Nephron (organoid): ENCODE measurements around the gene PIGS.

Experiments
- H3K27ac Mint-ChIP-seq, 3 experiments: 2 replicates each; pipeline ENCODE4 v1.8.0; 2020; ENCODE audit warnings: mixed read lengths in 3 of 3, mild to moderate bottlenecking in 2 of 3, moderate library complexity in 1 of 3
- H3K27me3 Mint-ChIP-seq: 2 replicates; pipeline ENCODE4 v1.8.0; 2021; ENCODE audit warnings: low read depth, mild to moderate bottlenecking, moderate library complexity, mixed read lengths
- H3K36me3 Mint-ChIP-seq: 2 replicates; pipeline ENCODE4 v1.8.0; 2020; ENCODE audit warnings: low read depth, mixed read lengths
- H3K4me1 Mint-ChIP-seq: 2 replicates; pipeline ENCODE4 v1.8.0; 2020; ENCODE audit warnings: mixed read lengths
- H3K4me3 Mint-ChIP-seq, 3 experiments: 2 replicates each; pipeline ENCODE4 v1.8.0; 2020; ENCODE audit warnings: mild to moderate bottlenecking in 3 of 3, mixed read lengths in 3 of 3, moderate library complexity in 2 of 3
- H3K9me3 Mint-ChIP-seq: 2 replicates; pipeline ENCODE4 v1.8.0; 2020; ENCODE audit warnings: mixed read lengths
- TF ChIP-seq, protein P1 (sequence below), 3 experiments: fragments of 200-600 bp; sonication (generic); IDR thresholded peaks; one replicate each; pipeline ENCODE4 v1.5.0; 2021; ENCODE audit warnings: antibody characterized with exemption in 3 of 3; ENCODE audit not compliant: unreplicated experiment in 3 of 3

PIGS gene

DNA sequence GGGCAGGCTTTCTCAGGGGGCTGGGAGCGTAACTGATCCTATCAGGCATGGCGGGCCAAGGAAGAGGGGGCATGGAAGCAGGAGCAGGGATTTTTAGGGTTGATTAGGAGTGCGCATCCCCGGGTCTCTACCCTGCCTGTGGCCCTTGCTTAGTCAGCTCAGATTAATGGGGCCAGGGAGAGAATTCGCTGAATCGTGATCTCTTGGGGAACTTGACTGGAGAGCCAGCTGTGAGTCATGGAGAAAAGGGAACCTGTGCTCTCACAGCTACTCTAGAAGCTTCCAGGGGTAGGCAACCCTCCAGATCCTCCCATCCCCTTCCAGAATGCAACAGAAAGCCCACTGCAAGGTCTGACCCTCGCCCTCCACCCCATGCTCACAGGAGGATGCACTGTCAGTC is 61.5 kb downstream of the PIGS start:
- Mint-ChIP-seq H3K9me3 (no peaks in the 10 kb centered on the region), H3K27ac (no peak overlapping the region), H3K4me3 (no peak overlapping the region), H3K27me3 (peaks cover 40% of the 10 kb centered on the region), H3K4me1 (peaks cover 4% of the 10 kb centered on the region), H3K36me3 (no peaks in the 10 kb centered on the region)
- TF ChIP-seq, protein P1, sequence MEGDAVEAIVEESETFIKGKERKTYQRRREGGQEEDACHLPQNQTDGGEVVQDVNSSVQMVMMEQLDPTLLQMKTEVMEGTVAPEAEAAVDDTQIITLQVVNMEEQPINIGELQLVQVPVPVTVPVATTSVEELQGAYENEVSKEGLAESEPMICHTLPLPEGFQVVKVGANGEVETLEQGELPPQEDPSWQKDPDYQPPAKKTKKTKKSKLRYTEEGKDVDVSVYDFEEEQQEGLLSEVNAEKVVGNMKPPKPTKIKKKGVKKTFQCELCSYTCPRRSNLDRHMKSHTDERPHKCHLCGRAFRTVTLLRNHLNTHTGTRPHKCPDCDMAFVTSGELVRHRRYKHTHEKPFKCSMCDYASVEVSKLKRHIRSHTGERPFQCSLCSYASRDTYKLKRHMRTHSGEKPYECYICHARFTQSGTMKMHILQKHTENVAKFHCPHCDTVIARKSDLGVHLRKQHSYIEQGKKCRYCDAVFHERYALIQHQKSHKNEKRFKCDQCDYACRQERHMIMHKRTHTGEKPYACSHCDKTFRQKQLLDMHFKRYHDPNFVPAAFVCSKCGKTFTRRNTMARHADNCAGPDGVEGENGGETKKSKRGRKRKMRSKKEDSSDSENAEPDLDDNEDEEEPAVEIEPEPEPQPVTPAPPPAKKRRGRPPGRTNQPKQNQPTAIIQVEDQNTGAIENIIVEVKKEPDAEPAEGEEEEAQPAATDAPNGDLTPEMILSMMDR (IDR thresholded peaks at IDR 0.05; ENCODE audit: unreplicated experiment in 3 of 3): no peak

- H3K4me1 Mint-ChIP-seq: peaks cover 4% of the 10 kb centered on the region
- H3K9me3 Mint-ChIP-seq: no peaks in the 10 kb centered on the region
- no peak overlapping the region for H3K4me3 Mint-ChIP-seq
- H3K36me3 Mint-ChIP-seq: no peaks in the 10 kb centered on the region
- TF ChIP-seq, protein P1 (IDR thresholded peaks at IDR 0.05; ENCODE audit: unreplicated experiment in 3 of 3): no peak
- H3K27me3 Mint-ChIP-seq: peaks cover 34% of the 10 kb centered on the region
- H3K27ac Mint-ChIP-seq: no peak overlapping the region
These were observed 63.1 kb downstream of the PIGS start for GRCh38 chr17:28508211-28508724.

GRCh38 chr17:28507567-28508203 is 63.6 kb downstream of the PIGS start:
- Mint-ChIP-seq H3K36me3 (no peaks in the 10 kb centered on the region), H3K9me3 (no peaks in the 10 kb centered on the region), H3K4me3 (no peak overlapping the region), H3K27ac (no peak overlapping the region), H3K27me3 (peaks cover 31% of the 10 kb centered on the region), H3K4me1 (peaks cover 4% of the 10 kb centered on the region)
- TF ChIP-seq, protein P1 (IDR thresholded peaks at IDR 0.05; ENCODE audit: unreplicated experiment in 3 of 3): no peak

DNA sequence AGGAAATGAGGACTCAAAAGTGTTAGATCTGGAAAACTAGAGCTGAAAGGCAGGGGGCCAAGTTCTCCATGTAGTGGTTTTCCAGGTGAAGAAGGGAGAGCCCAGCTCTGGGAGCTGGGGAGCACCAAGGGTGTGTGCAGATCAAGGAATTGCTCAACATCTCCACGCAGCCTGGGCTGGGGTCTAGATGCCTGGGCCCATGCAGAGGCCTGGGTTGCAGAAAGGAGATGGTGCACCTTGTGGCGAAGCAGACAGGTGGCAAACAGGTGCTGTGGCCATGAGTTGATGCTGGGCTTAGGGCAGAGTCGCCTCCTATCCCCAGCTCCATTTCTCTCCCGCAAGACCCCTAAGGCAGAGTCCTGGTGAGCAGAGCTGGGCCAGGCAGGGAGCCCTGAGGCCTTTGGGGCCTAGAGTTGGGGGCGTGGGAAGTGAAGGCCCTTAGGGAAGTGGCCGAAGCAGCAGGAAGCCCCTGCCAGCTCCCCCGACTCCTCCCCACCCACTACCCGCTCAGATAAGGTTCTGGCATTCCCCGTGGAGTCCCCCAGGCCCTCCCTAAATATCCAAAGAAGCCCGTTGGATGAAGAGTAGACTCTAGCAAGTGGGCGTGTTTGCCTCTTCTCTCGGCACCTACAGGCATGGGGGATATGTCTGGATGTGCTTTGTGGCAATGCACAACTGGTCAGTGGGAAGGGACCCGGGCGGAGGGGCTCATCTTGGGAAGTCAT is 64.4 kb downstream of the PIGS start:
- Mint-ChIP-seq H3K36me3 (no peaks in the 10 kb centered on the region), H3K4me1 (peaks cover 4% of the 10 kb centered on the region), H3K27me3 (peaks cover 31% of the 10 kb centered on the region), H3K27ac (no peak overlapping the region), H3K9me3 (no peaks in the 10 kb centered on the region), H3K4me3 (no peak overlapping the region)
- TF ChIP-seq, protein P1 (IDR thresholded peaks at IDR 0.05; ENCODE audit: unreplicated experiment in 3 of 3): no peak

DNA sequence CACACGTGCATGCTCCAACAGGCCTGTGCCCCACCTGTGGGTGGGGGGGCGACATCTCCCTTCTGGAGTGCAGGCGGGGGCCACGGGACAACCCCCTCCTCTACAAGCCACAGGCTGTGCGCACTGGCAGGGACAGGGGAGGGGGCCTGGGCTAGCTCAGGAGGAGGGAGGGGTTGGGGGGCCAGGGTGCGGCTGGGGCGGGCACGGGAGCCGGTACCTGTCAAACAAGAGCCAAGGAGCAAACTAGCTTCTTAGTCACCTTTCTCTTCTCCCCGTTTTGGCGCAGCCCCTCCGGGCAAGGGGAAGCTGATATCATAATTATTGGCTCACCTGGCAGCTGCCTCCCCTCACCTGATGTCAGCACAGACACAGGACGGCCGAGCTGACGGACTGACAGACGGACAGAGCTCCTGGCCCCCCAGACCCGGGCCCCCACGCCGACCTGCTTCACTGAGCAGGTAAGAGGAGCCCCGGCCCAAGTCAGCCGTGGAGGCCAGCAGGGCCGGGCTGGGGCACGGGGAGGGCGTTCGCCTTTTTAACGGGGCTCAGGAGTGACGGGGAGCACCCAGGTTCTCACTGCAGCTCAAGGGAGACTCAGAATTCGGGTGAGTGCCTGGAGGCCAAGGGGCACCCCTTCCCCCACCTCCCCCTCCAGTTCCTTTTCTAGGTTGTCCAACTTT is 65.2 kb downstream of the PIGS start, which contains the start of gene FOXN1:
Gene FOXN1, plus strand, starts transcription at position 363 of the 680 bp plus-strand sequence. CDS start 17,622 bp downstream, outside the sequence.
- no peaks in the 10 kb centered on the region for H3K36me3 Mint-ChIP-seq
- no peak within 1 kb of the TSS for H3K27ac Mint-ChIP-seq

More for the DNA sequence above, 65.2 kb downstream of the PIGS start, which contains the start of gene FOXN1:
- H3K9me3 Mint-ChIP-seq: no peaks in the 10 kb centered on the region
- H3K27me3 Mint-ChIP-seq: peaks cover 31% of the 10 kb centered on the region
- H3K4me1 Mint-ChIP-seq: peaks cover 6% of the 10 kb centered on the region
- TF ChIP-seq, protein P1 (IDR thresholded peaks at IDR 0.05; ENCODE audit: unreplicated experiment in 3 of 3): no peak
- no peak within 1 kb of the TSS for H3K4me3 Mint-ChIP-seq
